Chondrocyte (in vitro differentiated cells): ENCODE measurements around the gene BEND4. TPM values are rescaled to one million over a fixed set of nuclear protein-coding genes. Genes with fewer than 3 reads are reported as not detected.

Experiments
- DNase-seq: peaks from one replicate; pipeline ENCODE4 v3.0.0; 2021; ENCODE audit warnings: mixed read lengths, low spot score
- H3K27ac Mint-ChIP-seq: one replicate; pipeline ENCODE4 v1.8.0; 2021; ENCODE audit warnings: mild to moderate bottlenecking, moderate library complexity, mixed read lengths; ENCODE audit not compliant: unreplicated experiment
- H3K27me3 Mint-ChIP-seq: 2 replicates; pipeline ENCODE4 v1.8.0; 2021; ENCODE audit warnings: low read depth, mixed read lengths
- H3K36me3 Mint-ChIP-seq: 2 replicates; pipeline ENCODE4 v1.8.0; 2021; ENCODE audit warnings: low read depth, mixed read lengths
- H3K4me1 Mint-ChIP-seq: 2 replicates; pipeline ENCODE4 v1.8.0; 2021; ENCODE audit warnings: low read depth, mild to moderate bottlenecking, mixed read lengths
- H3K4me3 Mint-ChIP-seq: one replicate; pipeline ENCODE4 v1.8.0; 2021; ENCODE audit warnings: mild to moderate bottlenecking, moderate library complexity, mixed read lengths; ENCODE audit not compliant: unreplicated experiment
- H3K9me3 Mint-ChIP-seq: 2 replicates; pipeline ENCODE4 v1.8.0; 2021; ENCODE audit warnings: low read depth, mixed read lengths
- total RNA-seq: library from RNA; stranded (reverse); gene quantifications from 3 replicates; pipeline ENCODE4 v1.2.1, GENCODE V29; 2021
- TF ChIP-seq, protein P1 (sequence below): fragments of 200-600 bp; sonication (generic); IDR thresholded peaks from 2 replicates; pipeline ENCODE4 v1.5.0; 2021; ENCODE audit warnings: antibody characterized with exemption, mild to moderate bottlenecking, moderate library complexity

Gene BEND4
- total RNA-seq, 1 donor from 2014 or later, result not detected

DNA sequence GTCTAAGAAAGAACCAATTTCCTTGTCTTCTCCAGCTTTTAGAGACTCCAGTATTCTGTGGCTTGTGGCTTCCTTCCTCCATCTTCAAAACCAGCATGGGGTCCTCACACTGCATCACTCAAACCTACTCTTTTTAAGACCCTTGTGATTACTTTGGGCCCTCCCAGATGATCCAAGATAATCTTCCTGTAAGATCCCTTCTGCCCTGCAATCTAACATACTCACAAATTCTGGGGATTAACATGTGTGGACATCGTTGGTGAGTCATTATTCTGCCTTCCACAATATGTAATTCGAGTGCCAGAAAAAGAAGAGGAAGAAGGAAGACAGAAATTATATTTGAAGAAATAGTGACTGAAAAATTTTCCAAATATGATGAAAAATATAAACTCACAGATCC, 47.9 kb downstream of the BEND4 start:
- no peak overlapping the region for H3K4me3 Mint-ChIP-seq
- H3K36me3 Mint-ChIP-seq, result no peaks in the 10 kb centered on the region
- TF ChIP-seq, protein P1, sequence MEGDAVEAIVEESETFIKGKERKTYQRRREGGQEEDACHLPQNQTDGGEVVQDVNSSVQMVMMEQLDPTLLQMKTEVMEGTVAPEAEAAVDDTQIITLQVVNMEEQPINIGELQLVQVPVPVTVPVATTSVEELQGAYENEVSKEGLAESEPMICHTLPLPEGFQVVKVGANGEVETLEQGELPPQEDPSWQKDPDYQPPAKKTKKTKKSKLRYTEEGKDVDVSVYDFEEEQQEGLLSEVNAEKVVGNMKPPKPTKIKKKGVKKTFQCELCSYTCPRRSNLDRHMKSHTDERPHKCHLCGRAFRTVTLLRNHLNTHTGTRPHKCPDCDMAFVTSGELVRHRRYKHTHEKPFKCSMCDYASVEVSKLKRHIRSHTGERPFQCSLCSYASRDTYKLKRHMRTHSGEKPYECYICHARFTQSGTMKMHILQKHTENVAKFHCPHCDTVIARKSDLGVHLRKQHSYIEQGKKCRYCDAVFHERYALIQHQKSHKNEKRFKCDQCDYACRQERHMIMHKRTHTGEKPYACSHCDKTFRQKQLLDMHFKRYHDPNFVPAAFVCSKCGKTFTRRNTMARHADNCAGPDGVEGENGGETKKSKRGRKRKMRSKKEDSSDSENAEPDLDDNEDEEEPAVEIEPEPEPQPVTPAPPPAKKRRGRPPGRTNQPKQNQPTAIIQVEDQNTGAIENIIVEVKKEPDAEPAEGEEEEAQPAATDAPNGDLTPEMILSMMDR, result no peak
- peaks cover 8% of the 10 kb centered on the region for H3K9me3 Mint-ChIP-seq
- H3K4me1 Mint-ChIP-seq, result no peaks in the 10 kb centered on the region
- no peak overlapping the region for H3K27ac Mint-ChIP-seq
- H3K27me3 Mint-ChIP-seq, result no peaks in the 10 kb centered on the region
- no peak for DNase-seq

DNA sequence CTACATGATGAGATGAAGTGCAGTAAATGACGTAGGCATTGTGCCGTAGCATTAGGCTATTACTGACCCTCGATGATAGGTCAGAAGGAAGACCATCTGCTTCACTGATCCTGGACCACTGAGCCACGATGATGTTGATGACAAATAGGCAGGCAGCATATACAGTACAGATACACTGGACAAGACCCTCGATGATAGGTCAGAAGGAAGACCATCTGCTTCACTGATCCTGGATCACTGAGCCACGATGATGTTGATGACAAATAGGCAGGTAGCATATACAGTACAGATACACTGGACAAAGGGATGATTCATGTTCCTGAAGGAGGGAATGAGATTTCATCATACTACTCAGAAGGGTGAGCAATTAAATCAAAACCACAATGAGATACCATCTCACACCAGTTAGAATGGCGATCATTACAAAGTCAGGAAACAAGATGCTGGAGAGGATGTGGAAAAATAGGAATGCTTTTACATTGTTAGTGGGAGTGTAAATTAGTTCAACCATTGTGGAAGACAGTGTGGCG, 50.9 kb downstream of the BEND4 start:
- DNase-seq, result no peak
- TF ChIP-seq, protein P1, result no peak
- H3K27ac Mint-ChIP-seq, result no peak overlapping the region

DNA sequence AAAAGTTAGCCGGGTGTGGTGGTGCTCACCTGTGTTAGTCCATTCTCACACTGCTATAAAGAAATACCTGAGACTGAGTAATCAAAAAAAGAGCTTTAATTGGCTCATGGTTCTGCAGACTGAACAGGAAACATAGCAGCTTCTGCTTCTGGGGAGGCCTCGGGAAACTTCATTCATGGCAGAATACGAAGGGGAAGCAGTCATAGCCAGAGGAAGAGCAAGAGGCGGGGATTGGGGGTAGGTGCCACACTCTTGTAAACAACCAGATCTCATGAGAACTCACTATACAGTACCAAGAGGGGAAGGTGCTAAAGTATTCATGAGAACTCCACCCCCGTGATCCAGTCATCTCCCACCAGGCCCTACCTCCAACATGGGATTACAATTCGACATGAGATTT, 64.1 kb downstream of the BEND4 start:
- TF ChIP-seq, protein P1, result no peak
- peaks cover 17% of the 10 kb centered on the region for H3K36me3 Mint-ChIP-seq
- H3K27me3 Mint-ChIP-seq, result no peaks in the 10 kb centered on the region
- no peak for DNase-seq
- H3K4me1 Mint-ChIP-seq, result no peaks in the 10 kb centered on the region
- no peak overlapping the region for H3K27ac Mint-ChIP-seq
- no peak overlapping the region for H3K4me3 Mint-ChIP-seq
- H3K9me3 Mint-ChIP-seq, result no peaks in the 10 kb centered on the region

More for the DNA sequence above, 50.9 kb downstream of the BEND4 start:
- H3K9me3 Mint-ChIP-seq, result peaks cover 5% of the 10 kb centered on the region
- no peaks in the 10 kb centered on the region for H3K27me3 Mint-ChIP-seq
- H3K4me1 Mint-ChIP-seq, result no peaks in the 10 kb centered on the region
- no peak overlapping the region for H3K4me3 Mint-ChIP-seq
- no peaks in the 10 kb centered on the region for H3K36me3 Mint-ChIP-seq

DNA sequence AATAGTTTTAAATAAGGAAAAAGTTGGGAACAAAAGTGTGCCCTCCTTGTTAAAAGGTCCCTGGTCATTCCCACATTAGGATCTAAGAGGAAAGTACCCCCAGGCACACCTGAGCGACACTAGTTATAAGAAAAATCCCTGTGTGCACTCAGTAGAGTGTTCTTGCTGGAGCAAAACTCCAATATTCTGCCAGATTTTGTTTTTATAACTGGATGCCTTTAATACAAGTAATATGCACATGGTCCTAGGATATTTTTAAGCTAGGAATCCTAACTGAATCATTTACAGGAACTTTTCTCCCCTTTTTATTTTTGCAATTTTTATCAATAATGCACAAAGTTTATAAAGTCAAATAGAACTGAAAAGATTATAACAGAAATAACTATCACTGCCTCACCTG, 68.6 kb downstream of the BEND4 start:
- Mint-ChIP-seq H3K36me3 (peaks cover 20% of the 10 kb centered on the region), H3K4me3 (no peak overlapping the region), H3K4me1 (no peaks in the 10 kb centered on the region), H3K9me3 (no peaks in the 10 kb centered on the region), H3K27me3 (no peaks in the 10 kb centered on the region), H3K27ac (no peak overlapping the region)
- no peak for DNase-seq
- TF ChIP-seq, protein P1, result no peak

DNA sequence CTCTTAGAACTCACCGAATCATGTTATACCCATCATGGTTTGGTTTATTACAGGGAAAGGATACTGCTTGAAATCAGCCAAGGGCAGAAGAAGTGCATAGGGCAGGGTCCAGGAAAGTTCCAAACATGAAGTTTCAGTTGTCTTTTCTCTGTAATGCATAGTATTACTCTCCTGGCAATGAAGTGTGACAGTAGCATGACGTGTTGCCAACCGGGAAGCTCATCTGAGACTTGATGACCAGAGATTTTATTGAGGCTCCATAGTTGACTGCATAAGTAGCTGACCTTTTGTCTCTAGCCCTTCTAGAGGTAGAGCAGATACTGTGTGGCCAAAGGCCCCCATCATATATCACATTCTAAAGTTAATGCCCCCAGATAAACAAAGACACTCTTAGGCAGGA, 72.1 kb downstream of the BEND4 start:
- Mint-ChIP-seq H3K36me3 (peaks cover 9% of the 10 kb centered on the region), H3K27ac (no peak overlapping the region)

More for the DNA sequence above, 72.1 kb downstream of the BEND4 start:
- H3K4me1 Mint-ChIP-seq, result no peaks in the 10 kb centered on the region
- no peaks in the 10 kb centered on the region for H3K27me3 Mint-ChIP-seq
- H3K9me3 Mint-ChIP-seq, result no peaks in the 10 kb centered on the region
- no peak for DNase-seq
- TF ChIP-seq, protein P1, result no peak
- no peak overlapping the region for H3K4me3 Mint-ChIP-seq
